K562 (cell line): Measurements from ENCODE around the gene MYH9. TPM values are rescaled to one million over a fixed set of nuclear protein-coding genes. Genes with fewer than 3 reads are reported as not detected.
A peak's percentile ranks its signal among the peaks of the same experiment; 100 is the strongest.

Source experiments
- ATAC-seq: fragments of 200-7000 bp; cut with Tn5 transposase; 3 replicates; pipeline ENCODE4 v1.9.1; 2020; ENCODE audit warnings: moderate library complexity
- BruUV-seq: library from RNA; stranded (reverse); fragments of 400-500 nt; replicated peaks from 2 replicates; lab custom pipeline; 2021; lab: Mats Ljungman, UMichigan
- CTCF ChIA-PET: fragments of 300-600 bp; formaldehyde crosslinking; extraction: SDS; loops from one replicate; lab custom pipeline; 2021; ENCODE audit warnings: low intra/inter-chr PET ratio; lab: Yijun Ruan, JAX
- POLR2A ChIA-PET: fragments of 300-600, 350-650 bp; sonication (Branson Sonifier 250); formaldehyde crosslinking; extraction: SDS; loops from one replicate; lab custom pipeline; 2021; ENCODE audit warnings: antibody characterized with exemption, inconsistent platforms; lab: Yijun Ruan, JAX
- DNase-seq, 4 experiments: peaks; one replicate each; pipeline versions ENCODE4 v3.0.0 to v3.0.0-alpha.2; 2011 to 2018; ENCODE audit warnings: low spot score in 3 of 4, mixed read lengths in 3 of 4; ENCODE audit errors: extremely low read depth in 1 of 4
- FAIRE-seq: peaks from 2 replicates; lab custom pipeline; 2011; peaks lifted over from hg19 to GRCh38; lab: Jason Lieb, UNC
- H2AFZ ChIP-seq: 2 replicates; pipeline ENCODE4 v1.6.0; 2011; ENCODE audit warnings: low read depth, low read length, control low read depth, inconsistent platforms
- H3K27ac ChIP-seq: fragments of 200-600 bp; 3 replicates; pipeline ENCODE4 v1.8.0; 2011; ENCODE audit warnings: low read depth, mild to moderate bottlenecking, control low read depth, inconsistent platforms, low read length, moderate library complexity, mixed read lengths; ENCODE audit errors: extremely low read depth
- H3K27me3 ChIP-seq, 2 experiments: fragments of 300-600 bp in 1 of 2; 2 replicates in 1 of 2; 3 replicates in 1 of 2; pipeline versions ENCODE4 v1.6.0 to v1.8.0; 2011; ENCODE audit warnings: inconsistent platforms in 2 of 2, low read length in 2 of 2, mild to moderate bottlenecking in 1 of 2, mixed read lengths in 1 of 2, moderate library complexity in 1 of 2; ENCODE audit not compliant: control insufficient read depth in 2 of 2, insufficient read depth in 2 of 2
- H3K36me3 ChIP-seq: fragments of 300-600 bp; 3 replicates; pipeline ENCODE4 v1.8.0; 2011; ENCODE audit warnings: mild to moderate bottlenecking, low read length, inconsistent platforms; ENCODE audit not compliant: control insufficient read depth, insufficient read depth
- H3K4me1 ChIP-seq, 2 experiments: fragments of 200-600 bp in 1 of 2; replicated peaks in 1 of 2; 2 replicates in 1 of 2; 3 replicates in 1 of 2; pipeline versions ENCODE4 v1.5.1 to v1.8.0; 2011; ENCODE audit warnings: inconsistent platforms in 2 of 2, low read length in 2 of 2, mild to moderate bottlenecking in 1 of 2, mixed read lengths in 1 of 2, moderate library complexity in 1 of 2; ENCODE audit not compliant: control insufficient read depth in 2 of 2, insufficient read depth in 2 of 2
- H3K4me2 ChIP-seq: 2 replicates; pipeline ENCODE4 v1.6.1; 2011; ENCODE audit warnings: low read length, control low read depth, inconsistent platforms, mixed read lengths; ENCODE audit not compliant: insufficient read depth
- H3K4me3 ChIP-seq: fragments of 200-600 bp; sonication (generic), shearing (Covaris generic); 2 replicates; pipeline ENCODE4 v1.5.1; 2016; ENCODE audit warnings: control low read depth, inconsistent platforms
- H3K79me2 ChIP-seq: fragments of 200-600 bp; 3 replicates; pipeline ENCODE4 v1.8.0; 2011; ENCODE audit warnings: low read length, inconsistent platforms; ENCODE audit not compliant: control insufficient read depth, insufficient read depth
- H3K9ac ChIP-seq, 2 experiments: 2 replicates each; pipeline versions ENCODE4 v1.6.0 to v1.6.1; 2011; ENCODE audit warnings: low read depth in 2 of 2, low read length in 2 of 2, control low read depth in 1 of 2, inconsistent platforms in 1 of 2, mild to moderate bottlenecking in 1 of 2, mixed read lengths in 1 of 2; ENCODE audit not compliant: insufficient read depth in 1 of 2
- H3K9me1 ChIP-seq: one replicate; pipeline ENCODE4 v1.6.0; 2011; ENCODE audit warnings: inconsistent platforms, mild to moderate bottlenecking, low read length, moderate library complexity; ENCODE audit not compliant: control insufficient read depth, insufficient read depth
- H3K9me3 ChIP-seq: replicated peaks from 2 replicates; pipeline ENCODE4 v1.5.1; 2011; ENCODE audit warnings: low read depth, low read length, inconsistent platforms; ENCODE audit not compliant: control insufficient read depth, insufficient read depth
- H4K20me1 ChIP-seq: replicated peaks from 2 replicates; pipeline ENCODE4 v1.6.1; 2011; ENCODE audit warnings: low read length, inconsistent platforms, mixed read lengths; ENCODE audit not compliant: control insufficient read depth, insufficient read depth
- ARID1B ChIP-seq: fragments of 450-650 bp; IDR thresholded peaks from 2 replicates; pipeline ENCODE4 v1.6.1; 2016; ENCODE audit warnings: antibody characterized with exemption, mild to moderate bottlenecking, inconsistent platforms
- ATF1 ChIP-seq, 2 experiments: fragments of 450-650 bp in 1 of 2; IDR thresholded peaks; 2 replicates each; pipeline ENCODE4 v1.6.1; 2016; ENCODE audit warnings: missing compliant biosample characterization in 1 of 2, missing genetic modification characterization in 1 of 2
- CXXC5 ChIP-seq: fragments of 250-450 bp; sonication (Bioruptor Pico); IDR thresholded peaks from 2 replicates; pipeline ENCODE4 v1.8.0; 2022; ENCODE audit warnings: inconsistent platforms, mild to moderate bottlenecking, moderate library complexity
- DACH1 ChIP-seq: fragments of 450-650 bp; IDR thresholded peaks from 2 replicates; pipeline ENCODE4 v1.6.1; 2018; ENCODE audit not compliant: partially characterized antibody
- ELF1 ChIP-seq: fragments of 200-800 bp; sonication (Bioruptor generic); IDR thresholded peaks from 2 replicates; pipeline ENCODE4 v1.6.1; 2016; ENCODE audit warnings: missing genetic modification characterization, missing compliant biosample characterization
- ETV6 ChIP-seq, 3 experiments: fragments of 150-350 bp in 1 of 3; sonication (generic) in 1 of 3; formaldehyde crosslinking in 1 of 3; IDR thresholded peaks; 2 replicates each; pipeline versions ENCODE4 v1.6.1 to v1.8.0; 2014 to 2022; ENCODE audit warnings: borderline replicate concordance in 2 of 3, low read depth in 2 of 3, antibody characterized with exemption in 1 of 3, low read length in 1 of 3, mild to moderate bottlenecking in 1 of 3, missing genetic modification reagents in 1 of 3
- FOSL1 ChIP-seq: fragments of 200-800 bp; sonication (Bioruptor generic); conservative IDR thresholded peaks from 2 replicates; pipeline ENCODE4 v1.6.1; 2016; ENCODE audit warnings: missing genetic modification characterization, missing compliant biosample characterization
- HNRNPLL ChIP-seq: fragments of 200-400 bp; formaldehyde crosslinking; IDR thresholded peaks from 2 replicates; pipeline ENCODE4 v1.6.1; 2017; ENCODE audit warnings: low read length, low read depth, mild to moderate bottlenecking; ENCODE audit not compliant: poor library complexity, severe bottlenecking
- MYNN ChIP-seq, 2 experiments: sonication (generic); formaldehyde crosslinking in 1 of 2; IDR thresholded peaks; 2 replicates each; pipeline versions ENCODE4 v1.5.0 to v1.6.1; 2016 to 2020; ENCODE audit warnings: antibody characterized with exemption in 1 of 2, missing genetic modification reagents in 1 of 2
- NR4A1 ChIP-seq, 2 experiments: fragments of 250-450 bp in 1 of 2; fragments of 450-650 bp in 1 of 2; sonication (Bioruptor Pico) in 1 of 2; IDR thresholded peaks; 2 replicates each; pipeline versions ENCODE4 v1.4.0 to v1.6.1; 2016 to 2020; ENCODE audit warnings: mild to moderate bottlenecking in 2 of 2, missing compliant biosample characterization in 1 of 2, missing genetic modification characterization in 1 of 2, moderate library complexity in 1 of 2
- SIN3B ChIP-seq: fragments of 450-650 bp; IDR thresholded peaks from 2 replicates; pipeline ENCODE4 v1.6.1; 2017; ENCODE audit warnings: low read depth, mild to moderate bottlenecking, moderate library complexity
- ZNF766 ChIP-seq: fragments of 200-800 bp; sonication (Bioruptor generic); conservative IDR thresholded peaks from 2 replicates; pipeline ENCODE4 v1.6.1; 2016; ENCODE audit warnings: missing genetic modification characterization, missing compliant biosample characterization
- WGBS: fragments of 100-300 bp; shearing (Covaris generic); methylation state at CpG from one replicate; pipeline ENCODE4 v1.1.6; 2016; ENCODE audit warnings: low coverage, mixed read lengths; ENCODE audit not compliant: insufficient coverage; ENCODE audit errors: missing lambda C conversion rate; 5-methylcytosine and 5-hydroxymethylcytosine counted together
- in situ Hi-C: fragments of 300-500 bp; cut with MboI; formaldehyde crosslinking; loops from 4 replicates; pipeline ENCODE4 v1.15.0; 2018; ENCODE audit warnings: inconsistent platforms, mixed read lengths
- intact Hi-C: fragments of 100-400 bp; cut with micrococcal nuclease; formaldehyde crosslinking; loops from 2 replicates; pipeline ENCODE4 v1.14.2; 2022
- polyA plus RNA-seq, 8 experiments: library from polyadenylated mRNA; depleted of rRNA in 4 of 8; stranded (reverse) in 5 of 8; unstranded in 3 of 8; fragments of >200 nt; fragmentation: Nextera tagmentation in 2 of 8; fragmentation: Illumina TruSeq in 1 of 8; extraction: Ambion mirVana in 2 of 8; extraction: Trizol in 1 of 8; gene quantifications; 2 replicates each; pipeline versions ENCODE4 v1.2.1 to v1.2.3, GENCODE V29; 2011 to 2014; ENCODE audit warnings: inconsistent platforms in 1 of 8, missing spikeins in 1 of 8
- total RNA-seq, 7 experiments: library from RNA; depleted of rRNA in 6 of 7; stranded (reverse); fragments of >200 nt in 6 of 7; fragmentation: Illumina TruSeq in 2 of 7; extraction: Trizol in 2 of 7; gene quantifications; 2 replicates each; pipeline versions ENCODE4 v1.2.1 to v1.2.3, GENCODE V29; 2011 to 2021; ENCODE audit warnings: low replicate concordance in 1 of 7
- TF ChIP-seq, protein P1 (sequence below): fragments of 450-650 bp; IDR thresholded peaks from 2 replicates; pipeline ENCODE4 v1.6.1; 2016

The MYH9 gene
- total and polyA plus RNA-seq, 9 of the 15 experiments (the other 6 are each of a cell fraction or from before 2014, with no cell fraction given): 0.71 to 111 (median 24.6) TPM

DNA sequence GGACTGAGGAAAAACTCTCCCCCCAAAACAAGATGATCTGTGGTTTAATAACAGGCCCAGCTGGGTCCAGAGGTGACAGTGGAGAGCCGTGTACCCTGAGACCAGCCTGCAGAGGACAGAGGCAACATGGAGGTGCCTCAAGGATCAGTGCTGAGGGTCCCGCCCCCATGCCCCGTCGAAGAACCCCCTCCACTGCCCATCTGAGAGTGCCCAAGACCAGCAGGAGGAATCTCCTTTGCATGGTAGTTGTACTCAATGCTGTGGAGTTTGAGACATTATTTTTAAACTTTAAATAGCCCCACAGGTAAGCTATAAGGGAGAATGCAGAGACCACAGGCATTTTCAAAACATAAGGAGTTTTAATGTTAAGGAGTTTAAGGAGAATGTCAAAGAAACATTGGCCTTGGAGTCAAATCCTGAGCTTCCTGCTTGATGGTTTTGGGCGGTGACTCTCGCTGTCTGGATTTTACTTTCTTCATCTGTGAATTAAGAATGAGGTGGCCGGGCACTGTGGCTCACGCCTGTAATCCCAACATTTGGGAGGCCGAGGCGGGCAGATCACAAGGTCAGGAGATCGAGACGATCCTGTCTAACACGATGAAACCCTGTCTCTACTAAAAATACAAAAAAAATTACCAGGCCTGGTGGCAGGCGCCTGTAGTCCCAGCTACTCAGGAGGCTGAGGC is 128.0 kb downstream of the MYH9 start (continued):
- TF ChIP-seq ETV6 (IDR thresholded peaks at IDR 0.05; ENCODE audit: borderline replicate concordance in 1 of 2, low read depth in 2 of 2, low read length in 1 of 2): no peak
- TF ChIP-seq ETV6 (CRISPR knock-in tag; IDR thresholded peaks at IDR 0.05; ENCODE audit: borderline replicate concordance): no peak

GRCh38 chr22:36258701-36259614 is 128.8 kb downstream of the MYH9 start:
- BruUV-seq: no TSS peak
- intact Hi-C loops: no loop called here
- TF ChIP-seq CXXC5 (CRISPR knock-in tag) (0 out of 2 replicates have a peak, but pooled peaks have one; percentile 36), SIN3B (no peak), ARID1B (0 out of 2 replicates have a peak, but pooled peaks have one; percentile 15), FOSL1 (no peak), ATF1 (CRISPR knock-in tag; IDR thresholded peaks at IDR 0.05) (no peak), ATF1 (tag; IDR thresholded peaks at IDR 0.05) (no peak), ELF1 (tag) (0 out of 2 replicates have a peak, but pooled peaks have one; percentile 23), ZNF766 (CRISPR knock-in tag) (0 out of 2 replicates have a peak, but pooled peaks have one; percentile 27), HNRNPLL (peak; percentile 42), MYNN (IDR thresholded peaks at IDR 0.05) (no peak), MYNN (CRISPR knock-in tag; IDR thresholded peaks at IDR 0.05) (no peak), DACH1 (no peak), NR4A1 (CRISPR knock-in tag; IDR thresholded peaks at IDR 0.05) (no peak), NR4A1 (tag; IDR thresholded peaks at IDR 0.05) (0 out of 2 replicates have a peak, but pooled peaks have one; percentile 25)
- TF ChIP-seq, protein P1, sequence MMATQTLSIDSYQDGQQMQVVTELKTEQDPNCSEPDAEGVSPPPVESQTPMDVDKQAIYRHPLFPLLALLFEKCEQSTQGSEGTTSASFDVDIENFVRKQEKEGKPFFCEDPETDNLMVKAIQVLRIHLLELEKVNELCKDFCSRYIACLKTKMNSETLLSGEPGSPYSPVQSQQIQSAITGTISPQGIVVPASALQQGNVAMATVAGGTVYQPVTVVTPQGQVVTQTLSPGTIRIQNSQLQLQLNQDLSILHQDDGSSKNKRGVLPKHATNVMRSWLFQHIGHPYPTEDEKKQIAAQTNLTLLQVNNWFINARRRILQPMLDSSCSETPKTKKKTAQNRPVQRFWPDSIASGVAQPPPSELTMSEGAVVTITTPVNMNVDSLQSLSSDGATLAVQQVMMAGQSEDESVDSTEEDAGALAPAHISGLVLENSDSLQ: 0 out of 2 replicates have a peak, but pooled peaks have one; percentile 26

More at GRCh38 chr22:36258701-36259614, 128.8 kb downstream of the MYH9 start:
- in situ Hi-C loops: no loop called here
- Histone ChIP-seq H3K4me2 (peak overlapping the region; percentile 28), H3K9me1 (no peaks in the 10 kb centered on the region), H3K9ac (peak overlapping the region; percentile 53 to 76; a peak in 3 of 4 replicates), H3K27me3 (no peaks in the 10 kb centered on the region), H3K4me1 (peaks cover 34 to 42% of the 10 kb centered on the region in 2 experiments), H3K4me3 (no peak overlapping the region), H2AFZ (peak overlapping the region; percentile 76), H3K27ac (peak overlapping the region; percentile 82), H3K36me3 (peaks cover 25% of the 10 kb centered on the region; the same call in 2 of the 3 replicates), H3K79me2 (peaks cover 16% of the 10 kb centered on the region; the same call in 1 of the 3 replicates), H4K20me1 (no peaks in the 10 kb centered on the region), H3K9me3 (no peaks in the 10 kb centered on the region)
- DNase-seq: peak in 3 of 4 experiments; percentile 29 to 70 (median 40)
- 2% methylated on average over 6 of the region's 16 CpGs for WGBS
- CTCF ChIA-PET: no interaction called here
- peak; percentile 67 for ATAC-seq
- FAIRE-seq: peak; percentile 77
- POLR2A ChIA-PET: interaction anchor here (0.6 to 1.2 kb wide), 4 partner anchors 10 to 544 kb away, joined by 3 read pairs; partner anchors contain the start of gene APOL2
